ENCODE measurements around the gene DGKH.
A peak's percentile ranks its signal among the peaks of the same experiment; 100 is the strongest.

DGKH gene

DNA sequence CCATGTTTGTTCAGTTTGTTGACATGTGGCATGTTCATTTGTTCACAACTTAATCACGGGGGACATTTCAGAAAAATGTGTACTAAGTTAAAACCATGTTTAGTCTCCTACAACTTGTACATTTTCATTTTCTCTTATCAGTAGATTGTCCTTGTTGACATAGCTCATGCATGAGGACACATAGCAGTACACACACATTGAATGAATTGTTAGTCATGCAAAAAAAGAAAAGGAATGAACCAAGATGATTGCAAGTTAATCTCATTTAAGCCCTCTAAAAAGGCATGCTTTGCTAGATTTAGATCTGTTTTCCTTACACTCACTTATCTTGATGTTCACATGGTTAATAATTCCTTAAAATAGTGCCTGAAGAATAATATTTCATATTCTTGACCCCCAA is 185.3 kb downstream of the DGKH start:
- no peak for DNase-seq

DNA sequence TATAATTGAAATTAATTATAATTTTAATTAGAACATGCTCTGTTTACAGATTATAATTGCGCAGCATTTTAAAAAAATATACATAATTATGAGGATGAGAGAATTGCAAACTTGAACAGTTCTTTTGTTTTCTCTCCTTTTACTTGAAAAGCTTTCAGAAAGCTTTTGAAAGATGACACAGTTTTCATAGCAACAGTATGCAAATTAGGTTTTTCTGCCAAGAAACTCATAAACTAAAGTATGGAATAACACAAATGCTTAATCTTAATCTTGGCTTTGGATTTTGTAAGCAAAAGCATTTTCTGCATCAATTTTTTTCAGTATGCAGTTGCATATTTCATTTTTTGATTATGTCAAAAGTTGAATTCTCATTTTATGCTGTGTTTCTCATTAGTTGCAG is 190.7 kb downstream of the DGKH start:
- no peak for DNase-seq

DNA sequence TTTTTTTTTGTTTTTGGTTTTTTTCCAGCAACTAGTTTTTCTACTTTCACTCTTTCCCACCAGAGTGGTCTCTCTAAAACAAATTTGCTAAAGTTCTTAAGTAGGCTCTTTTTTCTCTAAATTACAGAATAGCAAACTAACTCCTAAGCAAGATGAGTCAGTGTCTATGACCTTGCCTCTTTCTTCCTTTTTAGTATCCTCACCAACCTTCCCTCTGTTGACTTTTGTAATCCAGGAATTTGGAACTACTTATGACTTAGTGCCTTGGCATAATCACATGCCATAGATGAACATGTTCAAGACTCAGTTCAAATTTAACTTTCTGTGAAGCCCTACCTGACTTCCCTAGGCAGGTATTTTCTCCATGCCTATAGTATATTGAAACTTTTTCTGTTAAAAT is 191.2 kb downstream of the DGKH start:
- DNase-seq = no peak

DNA sequence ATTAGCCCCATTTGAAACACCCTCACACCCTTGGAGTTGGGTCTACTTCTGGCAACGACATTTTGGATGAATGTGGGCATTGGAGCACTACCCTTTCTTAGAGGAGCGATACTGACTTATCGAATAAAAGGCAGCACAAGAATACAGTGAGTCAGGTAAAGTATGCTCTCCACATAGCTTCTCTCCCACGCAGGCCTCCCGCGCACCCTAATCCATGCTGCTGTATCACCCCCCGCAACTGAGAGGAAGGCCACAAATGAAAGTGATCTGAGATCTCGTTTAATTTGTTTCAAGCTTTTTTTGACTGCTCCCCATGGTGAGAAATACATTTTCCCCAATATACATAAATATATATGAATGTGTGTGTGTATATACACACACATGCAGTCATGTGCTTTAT is 198.1 kb downstream of the DGKH start:
- DNase-seq = no peak

DNA sequence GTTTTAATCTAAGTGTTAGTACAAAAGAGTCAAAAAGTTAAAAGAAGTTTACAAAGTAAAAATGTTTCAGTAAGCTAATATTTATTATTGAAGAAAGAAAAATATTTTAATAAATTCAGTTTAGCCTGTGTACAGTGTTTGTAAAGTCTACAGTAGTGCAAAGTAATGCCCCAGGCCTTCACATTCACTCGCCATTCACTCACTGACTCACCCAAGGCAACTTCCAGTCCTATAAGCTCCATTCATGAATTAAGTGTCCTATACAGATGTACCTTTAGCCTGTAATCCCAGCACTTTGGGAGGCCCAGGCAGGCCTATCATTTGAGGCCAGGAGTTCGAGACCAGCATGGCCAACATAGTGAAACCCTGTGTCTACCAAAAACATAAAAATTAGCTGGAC is 199.4 kb downstream of the DGKH start:
- DNase-seq = no peak

DNA sequence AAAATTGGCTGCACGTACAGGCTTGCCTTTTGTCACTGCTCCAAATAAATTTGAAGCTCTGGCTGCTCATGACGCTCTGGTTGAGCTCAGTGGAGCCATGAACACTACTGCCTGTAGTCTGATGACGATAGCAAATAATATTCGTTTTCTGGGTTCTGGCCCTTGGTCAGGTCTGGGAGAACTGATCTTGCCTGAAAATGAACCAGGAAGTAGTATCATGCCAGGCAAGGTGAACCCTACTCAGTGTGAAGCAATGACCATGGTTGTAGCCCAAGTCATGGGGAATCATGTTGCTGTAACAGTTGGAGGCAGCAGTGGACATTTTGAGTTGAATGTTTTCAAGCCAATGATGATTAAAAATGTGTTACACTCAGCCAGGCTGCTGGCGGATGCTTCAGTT is 207.4 kb downstream of the DGKH start:
- DNase-seq = no peak

DNA sequence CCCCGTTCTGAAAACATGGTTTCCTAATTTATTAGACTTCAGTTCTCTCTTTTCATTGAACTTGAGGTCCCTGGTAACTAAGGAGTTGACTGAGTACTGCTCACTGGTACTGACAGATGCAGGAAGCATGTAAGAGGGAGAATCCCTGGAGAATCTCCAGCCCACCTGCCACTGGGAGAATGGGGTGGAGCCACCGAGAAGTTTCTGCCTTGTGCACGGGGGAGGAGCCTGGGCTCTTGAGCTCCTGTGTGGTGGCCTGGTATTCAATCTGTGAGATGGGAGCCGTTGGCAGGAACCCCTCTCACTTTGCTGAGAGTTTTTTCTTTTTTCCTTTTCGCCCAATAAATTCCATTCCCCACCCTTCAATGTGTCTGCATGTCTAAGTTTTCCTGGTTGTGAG is 210.3 kb downstream of the DGKH start:
- DNase-seq = no peak

DNA sequence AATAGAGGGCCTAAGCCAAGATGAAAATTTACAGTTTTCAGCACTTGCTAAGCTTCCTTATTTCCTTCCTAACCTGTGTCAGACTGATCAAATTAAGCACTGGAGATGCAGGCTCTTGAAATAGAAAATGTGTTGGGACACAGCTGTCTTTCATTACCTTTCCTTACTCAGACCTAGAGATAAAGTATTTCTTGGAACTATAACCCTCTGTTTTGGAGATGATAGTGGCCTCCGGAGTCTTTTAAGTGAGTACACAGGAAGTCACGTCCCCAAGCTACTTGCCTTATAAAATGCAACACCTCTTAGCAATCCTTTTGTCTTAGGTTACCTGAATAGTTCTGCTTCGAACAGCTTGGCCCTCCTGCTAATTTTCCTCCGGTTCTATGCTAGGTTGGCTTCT is 211.1 kb downstream of the DGKH start:
- DNase-seq = no peak

DNA sequence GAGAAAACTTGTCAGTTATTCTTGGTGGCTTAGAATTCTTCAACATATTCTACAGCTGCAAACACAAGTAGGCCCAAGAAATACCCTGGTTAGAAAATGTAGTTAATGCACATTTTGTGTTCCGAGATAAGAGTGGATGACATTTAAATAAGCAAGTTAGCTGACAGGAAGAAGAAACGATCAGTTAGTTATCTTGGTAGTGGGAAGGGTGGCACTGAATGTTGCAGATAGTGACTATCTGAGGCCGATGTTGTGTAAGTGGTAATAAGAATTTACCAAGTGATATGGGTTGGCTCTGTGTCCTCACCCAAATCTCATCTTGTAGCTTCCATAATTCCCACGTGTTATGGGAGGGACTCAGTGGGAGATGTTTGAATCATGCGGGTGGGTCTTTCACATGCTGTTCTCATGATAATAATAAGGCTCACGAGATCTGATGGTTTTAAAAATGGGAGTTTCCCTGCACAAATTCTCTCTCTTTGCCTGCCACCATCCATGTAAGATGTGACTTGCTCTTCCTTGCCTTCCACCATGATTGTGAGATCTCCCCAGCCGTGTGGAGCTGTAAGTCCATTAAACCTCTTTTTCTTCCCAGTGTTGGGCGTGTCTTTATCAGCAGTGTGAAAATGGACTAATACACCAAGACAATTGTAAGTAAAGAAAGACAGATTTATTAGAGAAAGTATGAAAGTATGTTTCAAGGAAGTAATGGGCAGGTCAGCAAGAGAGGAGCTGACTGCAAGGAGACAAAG is 212.6 kb downstream of the DGKH start:
- DNase-seq = no peak

DNA sequence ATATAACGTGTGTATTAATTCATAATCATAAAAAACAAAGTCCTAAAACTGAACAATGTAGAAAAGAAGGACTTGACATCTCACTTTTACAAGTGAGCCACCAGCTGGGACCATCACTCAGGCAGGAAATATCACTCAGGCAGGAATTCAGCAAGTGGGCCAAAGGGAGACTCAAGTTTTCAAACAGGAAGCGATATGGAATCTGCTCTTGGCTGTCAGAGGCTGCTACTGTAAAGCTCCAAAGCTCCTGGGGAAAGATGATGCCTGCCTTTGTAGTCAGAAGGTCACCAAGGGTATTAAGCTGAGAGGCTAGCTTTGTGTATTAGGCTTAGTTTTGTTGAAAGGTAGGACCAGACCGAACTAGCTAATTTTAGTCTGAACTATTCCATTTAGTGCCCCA is 218.0 kb downstream of the DGKH start:
- no peak for DNase-seq

DNA sequence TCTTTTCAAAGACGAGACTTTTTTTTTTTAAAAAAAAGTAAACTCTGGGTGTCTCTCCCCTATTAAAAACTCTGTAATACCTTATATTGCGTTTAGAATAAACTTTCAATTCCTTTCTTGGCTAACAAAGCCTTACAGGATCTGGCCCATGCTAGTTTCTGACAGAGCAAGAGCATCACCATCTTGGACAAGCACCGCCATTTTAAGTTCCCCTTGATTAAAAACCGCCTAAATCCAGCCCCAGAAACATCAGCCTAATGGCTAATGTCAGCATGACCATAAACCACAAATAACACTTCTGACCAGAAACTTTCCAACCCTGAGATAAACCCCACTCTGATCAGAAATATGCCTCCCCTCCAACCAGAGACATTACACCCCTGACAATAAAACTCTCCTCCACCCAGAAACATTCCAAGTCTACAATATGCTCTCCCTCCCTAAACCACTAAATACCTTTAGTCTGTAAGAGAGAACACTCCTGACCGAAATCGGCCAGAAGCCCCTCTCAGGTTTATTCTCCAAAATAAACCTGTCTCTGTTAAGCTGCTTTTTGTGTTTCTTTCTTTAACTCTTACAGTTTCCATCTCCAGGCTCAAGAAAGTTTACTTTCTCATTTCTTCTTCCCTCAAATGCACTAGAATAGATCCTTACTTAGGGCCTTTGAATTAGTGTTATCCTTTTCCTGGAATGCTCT is 221.9 kb downstream of the DGKH start:
- DNase-seq = no peak

DNA sequence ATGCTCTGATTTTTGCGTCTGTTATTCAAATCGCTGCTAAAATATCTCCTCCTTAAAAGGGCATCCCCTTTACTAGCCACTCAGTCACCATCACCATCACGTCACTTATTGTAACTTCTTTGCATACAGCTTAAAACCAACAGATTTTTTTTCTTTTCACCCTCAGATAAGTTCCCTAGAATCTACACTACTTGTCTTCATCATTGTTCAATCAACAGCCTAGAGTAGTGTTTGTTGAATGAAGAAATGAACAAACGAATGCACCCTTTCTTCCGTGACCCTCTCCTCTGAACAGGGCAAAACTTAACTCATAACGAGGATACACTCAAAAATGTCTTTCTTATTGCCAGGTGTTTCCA is 222.4 kb downstream of the DGKH start:
- DNase-seq = no peak

DNA sequence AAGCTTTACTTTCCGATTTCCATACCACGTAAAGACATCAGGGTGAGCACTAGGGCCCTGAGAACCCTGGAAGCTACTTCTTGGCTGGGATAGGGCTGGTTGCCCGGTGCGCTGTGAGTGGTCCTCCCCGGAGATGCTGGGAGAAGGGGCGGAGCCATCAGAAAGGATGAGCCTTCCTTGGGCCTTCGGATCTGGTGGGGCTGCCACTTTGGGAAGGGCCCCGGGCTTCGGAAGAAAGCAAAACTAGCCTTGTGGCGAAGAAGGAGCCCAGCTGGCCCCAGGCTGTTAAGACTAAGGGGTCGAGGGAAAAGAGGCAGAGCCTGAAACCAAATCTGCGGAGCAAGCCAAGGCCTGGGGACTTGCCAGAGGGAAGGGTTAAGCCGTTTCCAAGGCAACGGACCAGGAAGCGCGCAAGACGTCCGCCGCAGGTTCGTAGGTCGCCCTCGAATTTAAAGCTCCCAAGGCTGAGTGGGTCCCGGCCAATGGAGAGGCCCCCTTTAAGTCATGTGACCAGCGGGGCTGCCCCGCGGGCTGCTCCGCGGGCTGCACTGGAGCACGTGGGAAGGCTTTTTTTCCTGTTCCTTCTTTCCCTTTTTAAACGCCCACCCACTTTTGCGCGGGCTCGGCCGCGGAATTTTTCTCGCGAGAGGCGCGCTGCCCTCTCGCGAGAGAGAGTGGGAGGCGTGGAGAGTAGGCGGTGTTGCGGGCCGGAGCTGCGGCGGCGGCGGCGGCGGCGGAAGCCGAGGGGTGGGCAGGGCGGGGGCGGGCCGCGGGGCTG is 223.1 kb downstream of the DGKH start:
- DNase-seq = peak; percentile 99

DNA sequence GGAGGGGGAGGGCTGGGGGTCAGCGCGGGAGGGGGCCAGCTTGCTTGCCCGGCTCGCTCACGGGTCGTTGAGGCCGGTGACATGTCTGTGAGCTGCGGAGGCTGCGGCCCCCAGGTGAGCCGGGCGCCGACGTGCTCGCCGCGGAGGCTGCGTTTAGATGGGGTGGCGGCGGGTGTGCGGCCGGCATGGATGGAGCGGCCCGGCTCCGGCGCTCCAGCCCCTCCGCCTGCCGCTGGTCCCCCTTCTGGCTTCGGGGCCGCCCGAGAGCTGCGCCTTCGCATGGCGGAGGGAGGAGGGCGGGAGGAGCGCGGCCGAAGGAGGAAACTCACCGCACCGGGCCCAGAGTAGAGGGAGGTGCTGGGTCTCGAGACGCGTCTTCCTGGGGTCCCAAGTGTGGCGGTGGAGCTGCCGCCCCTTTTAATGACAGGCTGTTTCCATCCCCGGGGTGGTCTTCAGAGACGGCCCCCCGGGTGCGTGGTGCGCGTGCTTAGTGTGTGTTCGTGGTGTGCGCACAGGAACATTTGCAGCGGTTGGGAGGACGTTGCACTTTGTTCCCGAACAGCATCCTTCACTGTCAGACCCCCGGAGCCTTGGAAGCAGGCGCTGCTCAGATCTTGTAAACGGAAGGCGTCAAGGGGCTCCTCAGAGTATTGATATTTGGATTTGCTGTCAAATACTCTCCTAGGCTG is 223.8 kb downstream of the DGKH start, which contains the start of gene AKAP11:
Gene AKAP11, plus strand, starts transcription at position 38 of the 689 bp plus-strand sequence. CDS start 14,197 bp downstream, outside the sequence.
- DNase-seq = no peak

DNA sequence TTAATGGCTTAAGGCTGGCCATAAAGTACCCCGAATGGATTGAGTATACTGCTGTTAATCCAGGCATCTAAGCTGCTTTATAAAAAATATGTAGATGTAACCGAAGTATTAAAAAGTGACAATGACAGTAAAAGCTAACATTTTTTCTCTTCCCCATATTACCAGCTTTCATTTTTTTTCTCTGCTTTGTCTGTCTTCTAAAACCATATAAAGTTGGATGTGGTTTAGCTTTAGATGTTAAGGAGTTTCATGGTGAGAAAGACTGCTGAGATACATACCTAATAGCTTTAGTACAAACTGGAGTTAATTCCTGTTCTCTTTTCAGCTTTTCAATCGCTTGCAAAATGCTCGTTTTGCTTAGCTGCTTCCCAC is 224.3 kb downstream of the DGKH start:
- no peak for DNase-seq

DNA sequence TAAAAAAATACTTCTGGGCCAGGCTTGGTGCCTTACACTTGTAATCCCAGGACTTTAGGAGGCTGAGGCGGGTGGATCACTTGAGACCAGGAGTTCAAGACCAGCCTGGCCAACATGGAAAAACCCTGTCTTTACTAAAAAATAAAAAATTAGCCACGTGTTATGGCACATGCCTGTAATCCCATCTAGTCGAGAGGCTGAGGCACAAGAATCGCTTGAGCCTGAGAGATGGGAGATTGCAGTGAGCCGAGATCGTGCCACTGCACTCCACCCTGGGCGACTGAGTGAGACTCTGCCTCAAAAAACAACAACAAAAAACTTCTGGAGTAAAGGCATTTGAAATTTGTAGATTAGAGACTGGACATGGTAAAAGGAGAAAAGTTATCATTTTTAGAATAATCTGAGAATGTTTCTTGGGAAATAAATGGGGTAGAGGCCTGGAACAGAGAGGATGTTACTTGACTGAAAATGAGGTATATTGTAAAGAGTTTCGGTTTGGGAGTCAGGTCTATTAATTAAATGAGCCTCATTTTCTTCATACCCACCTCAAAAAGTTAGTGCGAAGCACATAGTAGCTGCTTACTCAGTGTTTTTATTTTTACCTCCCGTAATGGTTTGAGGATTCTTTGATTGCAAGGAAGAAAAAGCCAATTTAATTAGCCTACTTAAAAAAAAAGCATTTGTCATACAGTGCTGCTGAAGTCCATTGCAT is 226.1 kb downstream of the DGKH start:
- DNase-seq = no peak

DNA sequence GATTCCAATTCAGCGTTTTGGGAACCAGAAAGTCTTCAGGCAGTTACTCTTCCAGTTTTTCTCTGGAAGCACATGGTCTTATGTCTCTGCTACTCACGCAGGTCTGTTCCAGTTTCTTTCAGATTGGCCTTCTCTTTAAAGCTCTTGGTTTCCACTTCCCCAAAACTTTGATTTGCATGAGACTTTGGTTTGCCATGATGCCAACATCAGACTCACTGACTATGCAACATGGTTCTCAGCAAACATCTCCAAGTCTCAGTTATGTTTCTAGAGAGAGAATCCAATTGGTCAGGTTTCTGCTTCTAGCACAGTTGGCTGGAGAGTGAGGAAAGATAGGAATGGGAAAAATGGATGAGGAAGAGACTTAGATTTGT is 226.6 kb downstream of the DGKH start:
- DNase-seq = no peak

DNA sequence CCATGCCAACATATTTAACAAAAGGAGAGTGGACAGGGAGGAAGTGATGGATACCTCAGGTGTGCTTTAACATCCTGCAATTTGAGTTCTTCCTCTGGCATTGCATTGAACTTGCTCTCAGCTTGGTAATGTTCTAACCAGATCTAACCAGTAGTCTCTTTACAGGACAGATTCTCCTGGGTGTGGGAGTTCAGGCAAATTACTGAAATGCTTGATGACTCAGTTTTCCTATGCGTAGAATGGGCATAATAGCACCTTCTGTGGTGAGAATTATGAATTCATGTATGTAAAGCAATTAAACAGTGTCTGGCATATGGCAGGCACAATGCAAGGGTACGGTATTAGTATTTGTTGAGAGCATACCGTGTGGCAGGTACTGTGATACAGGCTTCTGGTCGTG is 227.1 kb downstream of the DGKH start:
- no peak for DNase-seq

DNA sequence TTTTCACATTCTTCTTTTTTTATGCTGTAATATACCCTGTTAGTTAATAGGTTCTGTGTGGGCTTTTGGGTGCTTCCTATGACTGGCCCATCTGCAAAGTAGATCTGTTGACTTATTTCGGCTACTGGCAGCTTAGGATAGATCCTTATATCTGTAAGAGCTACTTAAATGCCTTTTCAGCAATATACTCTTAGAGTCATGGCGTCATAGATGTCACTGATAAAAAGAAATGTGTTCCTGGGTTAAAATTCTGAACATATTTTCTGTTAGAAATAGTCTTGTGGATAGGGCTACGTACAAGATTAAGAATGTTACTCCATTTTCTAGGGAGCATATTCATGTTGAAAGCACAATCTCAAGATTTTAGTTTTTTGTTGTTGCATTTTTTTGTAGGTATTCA is 228.2 kb downstream of the DGKH start:
- no peak for DNase-seq

DNA sequence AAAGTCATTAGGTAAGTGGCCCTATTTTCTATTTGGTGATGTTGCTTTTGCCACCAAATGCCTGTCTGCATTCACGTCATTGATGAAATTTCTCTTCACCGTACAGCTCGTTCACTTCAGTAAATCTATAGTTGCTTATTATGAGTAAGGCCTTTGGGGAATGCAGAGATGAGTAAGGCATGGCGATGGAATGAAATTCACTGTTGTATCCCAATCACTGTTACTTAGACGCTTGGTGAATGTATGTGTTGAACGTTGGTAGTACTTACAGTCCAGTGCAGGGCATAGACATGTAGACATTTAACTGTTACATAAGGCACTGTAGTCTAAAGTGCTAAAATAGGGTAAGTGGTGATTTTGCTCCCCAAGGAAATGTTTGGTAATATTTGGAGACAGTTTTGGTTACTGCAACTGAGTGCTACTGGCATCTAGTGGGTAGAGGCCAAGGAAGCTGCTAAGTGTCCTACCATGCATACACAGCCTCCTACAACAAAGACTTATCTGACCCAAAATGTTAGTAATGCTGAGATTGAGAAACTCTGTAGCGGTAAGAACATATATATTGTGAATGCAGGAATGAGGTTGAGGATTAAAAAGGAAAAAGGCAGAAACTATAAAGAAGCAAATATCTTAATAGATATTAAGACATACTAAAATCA is 229.3 kb downstream of the DGKH start:
- no peak for DNase-seq

DNA sequence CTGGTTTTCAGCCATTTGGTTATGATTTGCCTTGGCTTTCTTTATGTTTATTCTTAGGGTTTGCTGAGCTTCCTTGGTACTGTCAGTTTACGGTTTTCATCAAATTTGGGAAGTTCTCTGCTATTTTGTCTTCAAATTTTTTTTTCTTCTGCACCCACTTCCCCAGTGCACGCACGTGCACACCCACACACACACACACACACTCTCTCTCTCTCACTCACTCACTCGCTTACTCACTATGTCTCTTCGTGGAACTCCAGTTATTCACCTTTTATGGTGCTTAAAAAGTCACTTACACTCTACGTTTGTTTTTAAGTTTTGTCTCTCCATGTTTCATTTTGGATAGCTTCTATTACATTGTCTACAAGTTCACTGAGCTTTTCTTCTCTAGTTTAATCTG is 230.6 kb downstream of the DGKH start:
- DNase-seq = no peak

DNA sequence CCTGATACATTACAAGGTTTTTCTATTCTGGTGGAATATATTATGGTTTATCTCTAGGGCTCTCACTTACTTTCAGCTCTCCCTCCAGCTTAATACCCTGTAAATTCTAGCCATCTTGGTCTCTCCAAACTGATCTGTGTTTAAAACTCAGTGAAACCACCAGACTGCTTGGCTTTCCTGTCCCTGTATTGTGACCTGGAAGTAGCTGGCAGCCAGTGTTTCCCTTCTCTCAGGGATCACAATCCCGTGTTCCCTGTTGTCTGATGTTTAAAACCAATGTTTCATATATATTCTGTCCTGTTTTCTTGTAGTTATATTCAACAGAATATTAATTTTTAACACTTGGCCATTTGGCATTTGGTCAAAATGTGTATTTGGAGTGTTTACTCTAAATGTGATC is 231.5 kb downstream of the DGKH start:
- DNase-seq = no peak

All from DMS153 (cell line).